ENCODE measurements around the gene COMTD1. TPM values are rescaled to one million over a fixed set of nuclear protein-coding genes. Genes with fewer than 3 reads are reported as not detected.

COMTD1 gene
- total RNA-seq (2022; extraction: Qiagen RNA extraction; ENCODE audit: low read depth) = 24.0 to 47.2 TPM (median 44.1 TPM) in 5 replicates

GRCh38 chr10:75235375-75236177 lies at the start of gene COMTD1:
TSS of gene COMTD1 (minus strand) at chr10:75235957. CDS start at chr10:75235928, 29 bp downstream.

GRCh38 chr10:75210282-75211006 lies 25.3 kb downstream of the COMTD1 start, which contains the start of gene VDAC2:
TSS of gene VDAC2 (plus strand) at chr10:75210796. CDS start at chr10:75211159, 363 bp downstream.

Other genes starting within 250 kb of the COMTD1 start
- 8.9 to 15.4 TPM (median 11.3 TPM) in 5 replicates for gene SAMD8, start 124.3 kb downstream of the COMTD1 start, total RNA-seq (2022; extraction: Qiagen RNA extraction; ENCODE audit: low read depth)
- gene VDAC2, start 25.2 kb downstream of the COMTD1 start, total RNA-seq (2022; extraction: Qiagen RNA extraction; ENCODE audit: low read depth) = 284 to 323 TPM (median 308 TPM) in 5 replicates
- gene ZNF503, start 165.8 kb upstream of the COMTD1 start, total RNA-seq (2022; extraction: Qiagen RNA extraction; ENCODE audit: low read depth) = 9.2 to 14.1 TPM (median 12.5 TPM) in 5 replicates
- gene LRMDA, start 195.7 kb upstream of the COMTD1 start, total RNA-seq (2022; extraction: Qiagen RNA extraction; ENCODE audit: low read depth) = 3.0 to 4.2 TPM (median 3.9 TPM) in 5 replicates

Data from A549 treated with DMSO at 1 μM for 4 hours (cell line).